Prostate gland (tissue), 2 donors: ENCODE measurements around the gene STK11. TPM values are rescaled to one million over a fixed set of nuclear protein-coding genes. Genes with fewer than 3 reads are reported as not detected.

Source experiments
- DNase-seq: peaks from one replicate; pipeline ENCODE4 v3.0.0-alpha.2; 2019; ENCODE audit warnings: low spot score
- H3K27ac ChIP-seq, 2 donors: fragments of 200-600 bp; sonication (generic); 2 replicates each; pipeline ENCODE4 v1.5.1; 2017 to 2019
- H3K27me3 ChIP-seq: fragments of 200-600 bp; sonication (generic); replicated peaks from 2 replicates; pipeline ENCODE4 v1.5.1; 2019; ENCODE audit not compliant: insufficient read depth
- H3K36me3 ChIP-seq, 2 donors: fragments of 200-600 bp; sonication (generic); 1 replicate in 1 of 2; 2 replicates in 1 of 2; pipeline versions ENCODE4 v1.5.1 to v1.8.1; 2017 to 2019
- H3K4me1 ChIP-seq: fragments of 200-600 bp; sonication (generic); replicated peaks from 2 replicates; pipeline ENCODE4 v1.5.1; 2019
- H3K4me3 ChIP-seq, 2 donors: fragments of 200-600 bp; sonication (generic); 2 replicates each; pipeline ENCODE4 v1.5.1; 2017 to 2019
- H3K9me3 ChIP-seq: fragments of 200-600 bp; sonication (generic); 2 replicates; pipeline ENCODE4 v1.5.1; 2017
- CTCF ChIP-seq, 4 experiments: fragments of 200-600 bp in 2 of 4; fragments of 450-650 bp in 2 of 4; sonication (generic) in 2 of 4; IDR thresholded peaks; 1 replicate in 3 of 4; 2 replicates in 1 of 4; pipeline ENCODE4 v1.5.1; 2016 to 2019; ENCODE audit warnings: antibody characterized with exemption in 4 of 4, mild to moderate bottlenecking in 2 of 4, moderate library complexity in 2 of 4
- POLR2A ChIP-seq: fragments of 450-650 bp; IDR thresholded peaks from one replicate; pipeline ENCODE4 v1.6.1; 2016; ENCODE audit warnings: antibody characterized with exemption, mild to moderate bottlenecking
- POLR2AphosphoS5 ChIP-seq: sonication (generic); formaldehyde crosslinking; IDR thresholded peaks from one replicate; pipeline ENCODE4 v1.6.1; 2017; ENCODE audit warnings: antibody characterized with exemption
- WGBS: methylation state at CpG from one replicate; pipeline ENCODE4 v1.1.5; 2018; 5-methylcytosine and 5-hydroxymethylcytosine counted together
- intact Hi-C: fragments of 100-400 bp; cut with DNase I; formaldehyde crosslinking; loops from one replicate; pipeline ENCODE4 v1.14.2; 2022
- total RNA-seq, 2 donors: library from RNA; depleted of rRNA; stranded (reverse); fragments of >200 nt; gene quantifications; one replicate each; pipeline ENCODE4 v1.1.0, GENCODE V29; 2016

Gene STK11
- total RNA-seq, 2 donors from 2014 or later, result 75.1 to 157 TPM

DNA sequence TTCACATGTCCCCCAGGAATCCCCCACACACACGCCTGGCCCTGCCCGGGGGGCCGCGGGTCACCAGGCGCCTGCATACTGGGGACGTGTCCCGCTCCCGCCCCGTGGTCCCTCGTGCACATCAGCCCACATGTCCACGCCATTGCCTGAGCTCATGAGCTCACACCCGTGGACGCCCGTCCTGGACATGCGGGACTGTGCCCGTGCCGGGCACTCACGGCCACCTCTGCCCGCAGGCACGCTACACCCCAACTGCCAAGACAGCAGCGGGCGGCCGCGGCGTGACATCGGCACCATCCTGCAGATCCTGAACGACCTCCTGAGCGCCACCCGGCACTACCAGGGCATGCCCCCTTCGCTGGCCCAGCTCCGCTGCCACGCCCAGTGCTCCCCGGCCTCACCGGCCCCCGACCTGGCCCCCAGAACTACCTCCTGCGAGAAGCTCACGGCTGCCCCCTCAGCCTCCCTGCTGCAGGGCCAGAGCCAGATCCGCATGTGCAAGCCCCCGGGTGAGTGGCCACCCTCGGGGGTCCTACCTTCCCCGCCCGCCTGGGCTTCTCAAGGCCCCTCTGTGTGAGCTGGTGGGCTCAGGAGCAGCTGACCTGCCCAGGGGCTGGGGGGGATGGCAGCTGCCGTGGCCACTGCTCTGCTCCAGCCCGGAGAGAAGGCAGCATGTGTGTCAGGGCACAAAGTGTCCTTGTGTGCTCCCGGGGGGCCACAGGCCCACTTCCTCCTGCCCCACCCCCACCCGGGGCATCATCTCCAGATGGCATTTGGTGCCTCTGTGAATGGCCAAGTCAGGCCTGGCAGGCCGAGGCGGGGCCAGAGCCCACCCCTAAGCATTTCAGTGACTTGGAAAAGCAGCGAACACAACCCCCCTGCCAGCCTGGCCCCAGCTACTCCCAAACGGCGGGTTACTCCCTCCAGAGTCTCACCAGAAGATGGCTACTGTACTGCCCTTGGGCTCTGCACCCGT, 49.9 kb downstream of the STK11 start:
- H3K4me1 ChIP-seq, result peaks cover 50% of the 10 kb centered on the region
- H3K27me3 ChIP-seq, result no peaks in the 10 kb centered on the region
- 83% methylated on average over 51 of the region's 52 CpGs for WGBS
- TF ChIP-seq POLR2A, result no peak
- no peak for TF ChIP-seq POLR2AphosphoS5
- no peak for TF ChIP-seq CTCF (IDR thresholded peaks at IDR 0.05)
- no peaks in the 10 kb centered on the region for H3K9me3 ChIP-seq
- H3K36me3 ChIP-seq, result peaks cover 16 to 31% of the 10 kb centered on the region in 2 donors
- no peak overlapping the region for H3K4me3 ChIP-seq
- intact Hi-C loops, result no loop called here
- H3K27ac ChIP-seq, result peak overlapping the region; percentile 97 to 100
- no peak for DNase-seq

- no peak for DNase-seq
- WGBS, result 78% methylated on average over 46 of the region's 46 CpGs
- H3K27me3 ChIP-seq, result no peaks in the 10 kb centered on the region
- H3K36me3 ChIP-seq, result peaks cover 16 to 31% of the 10 kb centered on the region in 2 donors
- intact Hi-C loops, result no loop called here
- no peaks in the 10 kb centered on the region for H3K9me3 ChIP-seq
- H3K27ac ChIP-seq, result peak overlapping the region in 1 of 2 donors; percentile 100
- H3K4me3 ChIP-seq, result no peak overlapping the region
- H3K4me1 ChIP-seq, result peaks cover 54% of the 10 kb centered on the region
- no peak for TF ChIP-seq POLR2A
These were observed 51.3 kb downstream of the STK11 start for GRCh38 chr19:1256646-1257474.

GRCh38 chr19:1257475-1258162, 52.0 kb downstream of the STK11 start:
- Histone ChIP-seq H3K4me1 (peaks cover 59% of the 10 kb centered on the region), H3K36me3 (peaks cover 16 to 31% of the 10 kb centered on the region in 2 donors), H3K9me3 (no peaks in the 10 kb centered on the region), H3K27me3 (no peaks in the 10 kb centered on the region), H3K4me3 (no peak overlapping the region), H3K27ac (peak overlapping the region; percentile 89 to 100)
- DNase-seq, result no peak
- WGBS, result 48% methylated on average over 23 of the region's 23 CpGs
- TF ChIP-seq CTCF (IDR thresholded peaks at IDR 0.05), result no peak
- TF ChIP-seq POLR2AphosphoS5, result no peak
- no peak for TF ChIP-seq POLR2A
- intact Hi-C loops, result no loop called here

DNA sequence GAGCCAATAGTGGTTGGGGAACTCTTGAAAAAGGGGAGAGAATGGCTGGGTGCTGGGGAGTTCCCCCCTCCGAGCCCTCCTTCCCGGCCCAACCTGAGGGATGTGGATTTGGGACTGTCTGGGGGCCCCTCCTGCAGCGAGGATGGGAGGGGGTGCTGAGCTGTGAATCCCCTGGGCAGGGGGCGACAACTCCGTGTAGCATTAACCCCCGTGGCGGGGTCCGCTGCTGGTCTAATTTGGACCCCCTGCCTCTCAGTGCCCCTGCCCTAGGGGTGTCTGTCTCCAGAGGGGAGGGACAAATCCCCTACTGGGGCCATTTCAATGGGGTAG, 52.5 kb downstream of the STK11 start:
- 49% methylated on average over 8 of the region's 8 CpGs for WGBS
- DNase-seq, result no peak
- H3K36me3 ChIP-seq, result peaks cover 16 to 31% of the 10 kb centered on the region in 2 donors
- no peaks in the 10 kb centered on the region for H3K27me3 ChIP-seq
- no peak overlapping the region for H3K4me3 ChIP-seq
- TF ChIP-seq POLR2AphosphoS5, result no peak
- no peak for TF ChIP-seq CTCF (IDR thresholded peaks at IDR 0.05)
- no peak for TF ChIP-seq POLR2A
- peak overlapping the region; percentile 89 to 100 for H3K27ac ChIP-seq
- peaks cover 61% of the 10 kb centered on the region for H3K4me1 ChIP-seq
- no peaks in the 10 kb centered on the region for H3K9me3 ChIP-seq
- intact Hi-C loops, result no loop called here

DNA sequence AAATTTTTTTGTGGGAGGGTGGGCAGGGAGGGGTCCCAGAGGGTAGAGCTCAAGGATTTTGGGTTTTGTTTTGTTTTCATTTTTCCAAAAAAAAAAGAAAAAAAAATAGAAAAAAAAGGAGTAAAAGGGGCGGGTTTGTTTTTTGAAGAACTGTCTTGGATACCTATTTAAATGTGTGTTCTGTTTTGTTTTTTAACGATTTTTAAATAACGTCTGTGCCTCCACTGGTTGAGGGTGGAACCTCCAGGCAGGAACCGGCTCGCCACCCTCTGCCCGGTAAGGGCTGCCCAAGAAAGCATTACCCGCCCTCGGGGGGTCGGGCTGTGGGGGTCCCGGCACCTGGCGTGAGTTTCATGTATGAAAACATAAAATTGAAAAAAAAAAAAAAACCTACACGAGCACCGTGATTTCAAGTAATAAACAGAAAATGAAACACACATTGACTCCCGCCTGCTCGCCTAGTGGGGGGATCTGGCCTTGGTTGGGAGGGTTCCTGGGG, 53.2 kb downstream of the STK11 start:
- H3K4me3 ChIP-seq, result peak overlapping the region in 1 of 2 donors; percentile 10
- peaks cover 56% of the 10 kb centered on the region for H3K4me1 ChIP-seq
- WGBS, result 14% methylated on average over 15 of the region's 15 CpGs
- peaks cover 16 to 31% of the 10 kb centered on the region in 2 donors for H3K36me3 ChIP-seq
- TF ChIP-seq POLR2AphosphoS5 (no peak), CTCF (IDR thresholded peaks at IDR 0.05) (no peak), POLR2A (no peak)
- H3K9me3 ChIP-seq, result no peaks in the 10 kb centered on the region
- no peak for DNase-seq
- peak overlapping the region; percentile 89 to 100 for H3K27ac ChIP-seq
- intact Hi-C loops, result no loop called here
- no peaks in the 10 kb centered on the region for H3K27me3 ChIP-seq
